Fibroblast of pulmonary artery (primary cell): ENCODE data around the gene EPHA8.

Source experiments
- DNase-seq: peaks from one replicate; pipeline ENCODE4 v3.0.0-alpha.2; 2010; ENCODE audit warnings: low read depth
- H3K4me3 ChIP-seq: replicated peaks from 2 replicates; pipeline ENCODE4 v1.5.1; 2011; ENCODE audit warnings: low read depth, mild to moderate bottlenecking, control low read depth, low read length, moderate library complexity
- TF ChIP-seq, protein P1 (sequence below): IDR thresholded peaks from 2 replicates; pipeline ENCODE4 v1.5.1; 2011; ENCODE audit warnings: mild to moderate bottlenecking, control low read depth, low read length, inconsistent platforms; ENCODE audit errors: missing control alignments

Gene EPHA8

DNA sequence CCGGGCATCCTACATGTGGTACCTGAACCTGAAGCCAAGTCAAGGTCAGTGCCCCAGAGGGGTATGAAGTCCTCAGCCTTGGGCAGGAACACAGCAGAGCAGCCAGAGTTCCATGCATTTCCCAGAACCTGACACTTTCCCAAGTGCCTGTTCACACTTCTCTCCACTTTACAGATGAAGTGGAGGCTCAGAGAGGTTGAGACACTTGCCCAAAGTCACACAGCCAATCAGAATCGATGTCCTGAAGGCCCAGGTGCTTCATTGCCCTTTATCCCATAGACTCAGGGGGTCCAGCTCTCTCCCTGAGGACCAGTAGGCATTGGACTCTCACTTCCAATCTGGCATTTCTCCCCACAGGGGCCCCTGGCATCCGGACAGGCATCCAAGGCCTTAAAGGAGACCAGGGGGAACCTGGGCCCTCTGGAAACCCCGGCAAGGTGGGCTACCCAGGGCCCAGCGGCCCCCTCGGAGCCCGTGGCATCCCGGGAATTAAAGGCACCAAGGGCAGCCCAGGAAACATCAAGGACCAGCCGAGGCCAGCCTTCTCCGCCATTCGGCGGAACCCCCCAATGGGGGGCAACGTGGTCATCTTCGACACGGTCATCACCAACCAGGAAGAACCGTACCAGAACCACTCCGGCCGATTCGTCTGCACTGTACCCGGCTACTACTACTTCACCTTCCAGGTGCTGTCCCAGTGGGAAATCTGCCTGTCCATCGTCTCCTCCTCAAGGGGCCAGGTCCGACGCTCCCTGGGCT is 75.4 kb downstream of the EPHA8 start:
- H3K4me3 ChIP-seq: no peak overlapping the region
- TF ChIP-seq, protein P1, sequence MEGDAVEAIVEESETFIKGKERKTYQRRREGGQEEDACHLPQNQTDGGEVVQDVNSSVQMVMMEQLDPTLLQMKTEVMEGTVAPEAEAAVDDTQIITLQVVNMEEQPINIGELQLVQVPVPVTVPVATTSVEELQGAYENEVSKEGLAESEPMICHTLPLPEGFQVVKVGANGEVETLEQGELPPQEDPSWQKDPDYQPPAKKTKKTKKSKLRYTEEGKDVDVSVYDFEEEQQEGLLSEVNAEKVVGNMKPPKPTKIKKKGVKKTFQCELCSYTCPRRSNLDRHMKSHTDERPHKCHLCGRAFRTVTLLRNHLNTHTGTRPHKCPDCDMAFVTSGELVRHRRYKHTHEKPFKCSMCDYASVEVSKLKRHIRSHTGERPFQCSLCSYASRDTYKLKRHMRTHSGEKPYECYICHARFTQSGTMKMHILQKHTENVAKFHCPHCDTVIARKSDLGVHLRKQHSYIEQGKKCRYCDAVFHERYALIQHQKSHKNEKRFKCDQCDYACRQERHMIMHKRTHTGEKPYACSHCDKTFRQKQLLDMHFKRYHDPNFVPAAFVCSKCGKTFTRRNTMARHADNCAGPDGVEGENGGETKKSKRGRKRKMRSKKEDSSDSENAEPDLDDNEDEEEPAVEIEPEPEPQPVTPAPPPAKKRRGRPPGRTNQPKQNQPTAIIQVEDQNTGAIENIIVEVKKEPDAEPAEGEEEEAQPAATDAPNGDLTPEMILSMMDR: no peak
- DNase-seq: no peak

GRCh38 chr1:22639286-22639685 is 76.0 kb downstream of the EPHA8 start:
- peak; percentile 15 for DNase-seq
- TF ChIP-seq, protein P1: no peak
- no peak overlapping the region for H3K4me3 ChIP-seq

DNA sequence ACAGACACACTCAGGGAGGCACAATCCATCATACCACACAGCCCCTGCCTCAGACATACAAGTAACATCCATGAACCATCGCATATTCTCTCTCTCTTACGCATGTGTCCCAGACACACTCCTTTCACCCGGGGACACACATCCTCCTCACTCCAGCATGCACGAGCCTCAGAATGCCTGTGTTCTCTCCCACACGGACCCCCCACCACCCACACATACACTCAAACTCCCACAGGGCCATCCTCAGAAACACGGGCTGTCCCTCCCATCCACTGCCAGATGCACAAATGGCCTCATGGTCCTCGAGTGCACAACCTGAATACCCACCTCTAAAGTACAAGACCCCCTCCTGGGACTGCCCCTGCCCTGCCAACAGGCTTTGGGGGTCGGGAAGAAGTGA is 78.0 kb downstream of the EPHA8 start:
- TF ChIP-seq, protein P1: no peak
- no peak overlapping the region for H3K4me3 ChIP-seq
- DNase-seq: no peak

DNA sequence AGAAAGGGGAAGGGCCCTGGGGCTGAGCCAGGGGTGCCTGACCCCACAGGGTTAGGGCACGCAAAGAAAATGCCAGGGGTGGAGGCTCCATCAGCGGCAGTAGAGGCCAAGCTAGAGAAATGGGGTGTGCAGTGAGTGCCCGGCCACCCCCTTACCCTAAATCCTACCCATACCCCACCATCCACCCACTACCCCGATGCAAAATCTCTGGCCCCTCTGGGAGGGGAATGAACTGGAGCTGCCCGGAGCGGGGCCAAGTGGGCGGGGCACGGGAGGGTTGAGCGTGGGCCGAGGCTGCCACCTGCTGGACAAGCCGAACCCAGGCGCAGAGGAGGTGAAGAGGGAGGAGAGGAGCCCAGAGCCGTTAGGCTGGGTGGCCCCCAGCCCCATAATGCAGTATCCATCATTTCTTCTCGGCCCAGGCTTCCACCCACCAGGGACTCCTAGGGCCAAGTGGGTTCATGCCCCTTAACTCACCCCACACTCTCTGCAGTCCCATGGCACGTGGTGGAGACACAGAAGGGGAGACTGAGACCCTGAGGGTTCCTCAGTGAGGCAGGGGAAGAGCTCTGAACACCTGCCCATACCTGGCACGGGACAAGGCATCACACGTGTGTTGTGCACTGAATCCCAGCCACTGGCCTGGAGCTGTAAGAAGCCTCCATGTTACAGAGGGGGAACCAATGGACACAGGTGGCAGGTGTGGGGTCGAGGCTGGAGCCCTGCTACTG is 78.8 kb downstream of the EPHA8 start:
- H3K4me3 ChIP-seq: no peak overlapping the region
- DNase-seq: peak; percentile 53
- TF ChIP-seq, protein P1: peak; percentile 83

GRCh38 chr1:22643381-22643780 is 80.1 kb downstream of the EPHA8 start, which contains the start of gene C1QC:
C1QC (plus strand) TSS chr1:22643633; CDS start chr1:22644024, 391 bp downstream.
- no peak for DNase-seq
- no peak within 1 kb of the TSS for H3K4me3 ChIP-seq
- TF ChIP-seq, protein P1: no peak

GRCh38 chr1:22643928-22644327 is 80.6 kb downstream of the EPHA8 start:
- TF ChIP-seq, protein P1: no peak
- DNase-seq: no peak
- H3K4me3 ChIP-seq: no peak overlapping the region
